HuH-7.5 (cell line): ENCODE measurements around the gene B4GALT1.
"Not testable (repeated sequence)": the region's sequence is repeated elsewhere in the genome, so short reads cannot be mapped to it uniquely, and the experiment has no call there.

Experiments
- DNase-seq: peaks from one replicate; pipeline ENCODE4 v3.0.0; 2011; ENCODE audit warnings: low spot score

Gene B4GALT1

DNA sequence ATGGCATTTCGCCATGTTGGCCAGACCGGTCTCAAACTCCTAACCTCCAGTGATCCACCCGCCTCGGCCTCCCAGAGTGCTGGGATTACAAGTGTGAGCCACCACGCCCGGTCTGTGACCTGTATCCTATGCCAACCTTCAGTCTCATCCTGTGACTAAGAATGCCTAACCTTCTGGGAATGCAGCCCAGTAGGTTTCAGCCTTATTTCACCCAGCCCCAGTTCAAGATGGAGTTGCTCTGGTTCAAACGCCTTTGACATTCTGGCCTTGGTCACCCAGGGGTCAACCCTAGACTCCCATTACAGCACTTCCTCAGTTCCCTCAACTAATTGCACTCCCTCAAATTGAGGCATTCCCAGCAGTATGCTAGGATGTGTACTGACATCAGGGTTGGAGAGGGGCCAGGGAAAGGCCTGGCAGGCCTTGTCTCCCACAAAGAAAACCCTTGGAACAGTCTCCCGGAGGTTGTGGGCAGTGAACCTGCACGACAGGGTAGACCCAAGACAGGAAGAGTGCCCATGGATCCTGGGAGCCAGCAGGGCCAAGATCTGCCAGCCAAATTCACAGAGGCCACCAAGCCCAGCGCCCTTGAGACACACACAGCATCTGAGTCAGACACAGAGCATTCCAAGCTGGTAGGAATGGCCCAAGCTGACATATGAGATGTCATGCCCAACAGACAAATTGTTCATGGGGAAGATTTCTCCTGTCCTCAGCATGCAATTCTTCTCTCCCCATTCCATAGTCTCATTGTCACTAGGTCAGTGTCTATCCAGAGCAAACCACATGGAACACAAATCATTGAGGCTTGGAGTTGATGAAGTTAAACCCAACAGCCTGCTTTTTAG lies 65.8 kb downstream of the B4GALT1 start:
- DNase-seq: no peak

DNA sequence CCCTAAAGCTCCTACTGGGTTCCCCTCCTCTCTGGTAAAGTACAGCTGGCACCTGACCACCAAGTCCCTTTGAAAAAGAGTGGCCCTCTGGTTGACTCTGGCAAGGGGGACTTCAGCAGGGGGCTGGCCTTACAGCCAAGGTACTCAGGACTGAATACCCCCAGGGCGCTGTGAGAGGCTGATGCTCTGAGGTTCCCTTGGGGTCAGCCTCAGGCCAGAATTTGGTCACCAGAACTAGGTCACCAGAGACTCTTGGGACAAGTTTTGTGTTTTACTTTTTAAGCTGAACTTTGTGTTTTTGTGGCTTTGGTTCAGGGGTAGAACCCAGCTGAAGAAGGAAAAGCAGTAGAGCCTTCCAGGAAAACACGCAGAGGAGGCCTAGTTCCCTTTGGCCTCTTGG lies 67.4 kb downstream of the B4GALT1 start:
- no peak for DNase-seq

GRCh38 chr9:33097192-33097591 lies 69.9 kb downstream of the B4GALT1 start:
- no peak for DNase-seq

- DNase-seq: no peak
Observed at GRCh38 chr9:33092634-33093033, 74.5 kb downstream of the B4GALT1 start.

DNA sequence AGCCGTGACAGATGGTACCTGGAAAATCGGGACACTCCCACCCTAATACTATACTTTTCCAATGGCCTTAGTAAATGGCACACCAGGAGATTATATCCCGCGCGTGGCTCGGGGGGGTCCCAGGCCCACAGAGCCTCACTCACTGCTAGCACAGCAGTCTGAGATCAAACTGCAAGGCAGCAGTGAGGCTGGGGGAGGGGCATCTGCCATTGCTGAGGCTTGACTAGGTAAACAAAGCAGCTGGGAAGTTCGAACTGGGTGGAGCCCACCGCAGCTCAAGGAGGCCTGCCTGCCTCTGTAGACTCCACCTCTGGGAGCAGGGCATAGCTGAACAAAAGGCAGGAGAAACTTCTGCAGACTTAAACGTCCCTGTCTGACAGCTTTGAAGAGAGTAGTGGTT lies 81.5 kb downstream of the B4GALT1 start:
- DNase-seq: not testable (repeated sequence)

- no peak for DNase-seq
Observed at GRCh38 chr9:33082538-33083326, 84.4 kb downstream of the B4GALT1 start.

DNA sequence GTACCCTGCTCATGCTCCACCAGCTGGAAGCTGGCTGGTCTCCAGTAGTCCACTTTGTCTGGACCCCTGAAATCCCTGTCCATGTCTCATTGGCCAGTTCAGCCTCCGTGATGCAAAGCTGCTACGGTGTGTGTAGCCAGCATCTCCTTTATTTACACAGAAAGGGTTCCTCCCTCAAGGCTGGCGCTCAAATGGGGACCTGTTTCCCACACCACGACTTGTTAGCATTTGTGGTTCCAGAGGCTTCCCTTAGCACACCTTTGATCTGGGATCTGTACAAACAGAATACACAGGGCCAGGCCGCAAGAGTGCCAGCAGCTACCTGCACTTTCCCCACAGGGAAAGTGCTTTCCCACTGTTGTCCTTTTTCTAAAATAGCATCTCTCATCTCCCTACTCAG lies 85.0 kb downstream of the B4GALT1 start:
- DNase-seq: no peak

- peak; percentile 70 for DNase-seq
Observed at GRCh38 chr9:33081128-33081851, 85.8 kb downstream of the B4GALT1 start.

GRCh38 chr9:33080534-33080933 lies 86.6 kb downstream of the B4GALT1 start:
- no peak for DNase-seq

- DNase-seq: peak; percentile 81
Observed at GRCh38 chr9:33076046-33077004, 90.8 kb downstream of the B4GALT1 start, which contains the start of gene SMU1. TSS of gene SMU1 (minus strand) at chr9:33076674. CDS start at chr9:33076608, 66 bp downstream.

- no peak for DNase-seq
Observed at GRCh38 chr9:33068991-33069390, 98.1 kb downstream of the B4GALT1 start.

DNA sequence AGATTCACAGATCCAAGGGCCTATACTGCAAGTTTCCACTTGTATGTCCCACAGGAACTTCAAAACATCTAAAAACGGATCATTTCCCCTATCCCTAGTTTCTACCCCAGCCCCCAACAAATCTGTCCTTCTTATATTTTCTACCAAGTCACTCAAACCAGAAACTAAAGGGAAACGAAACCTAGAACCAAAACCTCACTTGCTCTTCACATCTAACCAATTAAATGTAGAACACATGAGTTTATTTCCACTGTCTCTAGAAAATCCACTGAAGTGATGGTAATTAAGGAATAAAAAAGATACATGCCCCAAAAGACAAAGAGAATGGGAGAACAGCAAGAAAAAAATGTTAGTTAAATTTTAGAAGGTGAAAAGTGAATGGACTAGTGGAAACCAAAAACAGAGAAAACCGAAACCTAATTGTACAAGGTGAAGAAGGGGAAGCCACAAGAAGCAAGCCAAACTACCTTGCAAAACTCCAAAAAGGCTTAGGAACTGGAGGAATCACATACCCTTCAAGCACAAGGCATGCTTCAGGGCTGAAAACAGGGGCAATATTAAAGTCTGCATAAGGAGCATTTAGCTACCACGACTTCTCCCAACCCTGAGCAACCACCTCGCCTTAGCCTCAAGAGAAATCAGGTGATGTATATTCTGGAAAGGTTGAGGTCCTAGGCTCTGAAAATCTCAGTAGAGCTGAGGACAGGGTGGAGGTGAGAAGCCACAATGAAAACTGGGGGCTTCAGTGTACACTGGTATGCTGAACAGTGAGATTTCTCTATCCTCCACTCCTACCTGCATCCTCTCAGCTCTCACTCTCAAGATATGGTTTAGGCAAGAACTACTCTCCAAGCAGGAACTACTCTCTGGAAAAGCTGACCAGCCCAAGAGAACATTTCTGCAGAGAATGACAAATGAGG lies 101.7 kb downstream of the B4GALT1 start:
- DNase-seq: no peak
